Colonic mucosa (tissue), 4 donors: Measurements from ENCODE around the gene METTL25B. TPM values are rescaled to one million over a fixed set of nuclear protein-coding genes. Genes with fewer than 3 reads are reported as not detected.

Source experiments
- DNase-seq: peaks from one replicate; pipeline ENCODE4 v3.0.0-alpha.2; 2020
- H3K27ac ChIP-seq: fragments of 200-600 bp; one replicate; pipeline ENCODE4 v1.8.0; 2021
- H3K27me3 ChIP-seq: fragments of 200-600 bp; one replicate; pipeline ENCODE4 v1.8.0; 2021
- H3K36me3 ChIP-seq: fragments of 200-600 bp; one replicate; pipeline ENCODE4 v1.8.0; 2021
- H3K4me1 ChIP-seq: fragments of 200-600 bp; one replicate; pipeline ENCODE4 v1.8.0; 2021; ENCODE audit warnings: mild to moderate bottlenecking
- H3K4me3 ChIP-seq: fragments of 200-600 bp; one replicate; pipeline ENCODE4 v1.8.0; 2021
- H3K9ac ChIP-seq, 2 donors: one replicate each; pipeline ENCODE4 v1.7.0; 2013; ENCODE audit warnings: control low read depth in 2 of 2, low read depth in 2 of 2, low read length in 2 of 2
- H3K9me3 ChIP-seq: fragments of 200-600 bp; one replicate; pipeline ENCODE4 v1.8.0; 2021
- intact Hi-C: fragments of 100-400 bp; cut with DNase I; formaldehyde crosslinking; loops from one replicate; pipeline ENCODE4 v1.14.1; 2022
- total RNA-seq, 2 donors: library from RNA; stranded (reverse); fragmentation: NEBNext Ultra II Directional in 1 of 2; extraction: Animal tissue kit (Norgen Biotek cat#: 25700) in 1 of 2; gene quantifications; one replicate each; pipeline ENCODE4 v1.2.1, GENCODE V29; 2021
- TF ChIP-seq, protein P1 (sequence below): fragments of 200-600 bp; IDR thresholded peaks from one replicate; pipeline ENCODE4 v1.8.0; 2022; ENCODE audit warnings: antibody characterized with exemption, mild to moderate bottlenecking
- donor health status: healthy.
- donor health status: DM: no; HTN: no; CAD: no.
- donor health status: DM: no; HTN: no; CAD: no.

Gene METTL25B
- total RNA-seq, 2 donors from 2014 or later, result 31.3 to 51.9 TPM

DNA sequence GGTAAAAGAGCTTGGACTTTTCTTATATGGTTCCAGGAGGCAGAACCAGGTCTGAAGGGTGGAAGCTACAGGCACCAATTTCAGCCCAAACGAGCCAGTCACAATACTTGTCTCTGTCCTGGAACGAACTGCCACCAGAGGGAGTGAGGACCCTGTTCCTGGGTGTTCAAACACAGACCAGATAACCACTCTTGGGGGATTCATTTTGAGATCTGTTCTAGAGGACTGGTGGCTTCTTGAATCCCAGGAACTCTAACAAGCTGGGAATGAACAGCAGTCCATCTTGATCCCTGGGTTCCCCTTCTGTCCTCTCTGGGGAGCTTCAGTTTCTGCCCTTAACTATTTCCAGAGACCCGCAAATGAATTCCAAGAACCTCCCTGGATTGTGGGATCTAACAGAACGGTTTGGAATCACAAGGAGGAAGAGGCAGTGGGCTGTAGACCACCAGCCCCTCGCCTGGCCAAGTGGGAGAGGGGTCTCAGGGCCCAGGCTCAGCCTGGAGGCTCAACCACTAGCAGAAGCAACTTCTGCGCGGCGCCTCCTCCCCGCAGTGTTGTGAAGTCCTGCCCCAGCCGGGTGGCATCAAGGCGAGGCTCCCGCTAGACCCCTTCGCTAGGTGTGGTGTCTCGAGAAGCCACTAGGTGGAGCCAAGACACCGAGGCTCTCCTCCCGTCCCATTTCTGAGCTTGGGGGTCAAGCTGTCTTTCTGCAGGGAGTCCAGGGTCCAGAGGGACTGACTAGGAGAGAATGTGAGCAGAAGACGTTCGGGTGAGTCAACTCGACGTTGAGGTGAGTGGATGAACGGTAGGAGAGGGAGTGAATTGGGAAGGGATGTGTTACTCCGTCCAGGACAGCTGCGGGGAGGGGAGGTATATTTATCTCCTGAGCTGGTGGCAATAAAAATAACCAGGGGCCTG is 39.0 kb upstream of the METTL25B start:
- intact Hi-C loops, result loop anchor here (10.0 kb wide), 1 partner anchor 196 kb away; no protein-coding TSS in a partner anchor
- H3K4me3 ChIP-seq, result no peak overlapping the region

DNA sequence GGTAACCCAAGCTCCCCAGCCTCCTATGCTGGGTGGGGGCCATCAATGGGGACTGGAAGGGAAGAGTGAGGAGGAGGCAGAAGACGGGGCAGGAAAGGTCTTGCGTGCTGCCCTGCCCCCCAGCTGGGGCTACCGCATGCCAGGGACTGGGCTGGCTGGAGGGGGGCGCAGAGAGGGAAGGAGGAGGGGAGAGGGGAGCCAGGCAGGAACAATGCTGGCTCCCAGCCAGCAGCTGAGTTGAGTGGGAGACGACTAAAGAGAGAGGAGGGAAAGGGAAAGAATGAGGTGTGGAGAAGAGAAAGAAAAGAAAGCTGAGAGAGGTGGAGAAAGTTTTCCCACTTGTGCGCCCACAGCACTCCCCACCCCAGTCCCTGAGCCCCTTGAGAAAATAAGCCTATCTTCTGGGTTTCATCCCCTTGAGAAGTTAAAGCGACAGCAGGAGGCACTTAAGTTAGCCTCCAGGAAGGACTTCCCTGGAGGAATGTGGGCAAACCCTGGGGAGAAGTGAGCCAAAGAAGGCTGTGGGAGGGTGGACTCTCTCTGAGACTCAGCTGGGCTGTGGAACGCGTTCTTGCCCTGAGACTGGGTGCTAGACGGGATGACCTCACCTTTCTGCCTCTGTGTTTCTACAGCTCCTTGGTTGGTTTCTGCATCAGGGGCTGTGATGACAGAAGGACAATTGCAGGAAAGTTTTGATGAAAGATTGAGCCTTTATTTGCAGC is 38.2 kb upstream of the METTL25B start:
- no peaks in the 10 kb centered on the region for H3K27me3 ChIP-seq
- DNase-seq, result no peak
- intact Hi-C loops, result loop anchor here (2.0 to 10.0 kb wide), 2 partner anchors 35 to 195 kb away; no protein-coding TSS in a partner anchor
- TF ChIP-seq, protein P1, sequence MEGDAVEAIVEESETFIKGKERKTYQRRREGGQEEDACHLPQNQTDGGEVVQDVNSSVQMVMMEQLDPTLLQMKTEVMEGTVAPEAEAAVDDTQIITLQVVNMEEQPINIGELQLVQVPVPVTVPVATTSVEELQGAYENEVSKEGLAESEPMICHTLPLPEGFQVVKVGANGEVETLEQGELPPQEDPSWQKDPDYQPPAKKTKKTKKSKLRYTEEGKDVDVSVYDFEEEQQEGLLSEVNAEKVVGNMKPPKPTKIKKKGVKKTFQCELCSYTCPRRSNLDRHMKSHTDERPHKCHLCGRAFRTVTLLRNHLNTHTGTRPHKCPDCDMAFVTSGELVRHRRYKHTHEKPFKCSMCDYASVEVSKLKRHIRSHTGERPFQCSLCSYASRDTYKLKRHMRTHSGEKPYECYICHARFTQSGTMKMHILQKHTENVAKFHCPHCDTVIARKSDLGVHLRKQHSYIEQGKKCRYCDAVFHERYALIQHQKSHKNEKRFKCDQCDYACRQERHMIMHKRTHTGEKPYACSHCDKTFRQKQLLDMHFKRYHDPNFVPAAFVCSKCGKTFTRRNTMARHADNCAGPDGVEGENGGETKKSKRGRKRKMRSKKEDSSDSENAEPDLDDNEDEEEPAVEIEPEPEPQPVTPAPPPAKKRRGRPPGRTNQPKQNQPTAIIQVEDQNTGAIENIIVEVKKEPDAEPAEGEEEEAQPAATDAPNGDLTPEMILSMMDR, result no peak
- no peak overlapping the region for H3K9ac ChIP-seq
- H3K36me3 ChIP-seq, result no peaks in the 10 kb centered on the region
- H3K4me3 ChIP-seq, result no peak overlapping the region
- no peaks in the 10 kb centered on the region for H3K9me3 ChIP-seq
- peaks cover 7% of the 10 kb centered on the region for H3K4me1 ChIP-seq
- H3K27ac ChIP-seq, result no peak overlapping the region

More for the DNA sequence above, 39.0 kb upstream of the METTL25B start:
- H3K4me1 ChIP-seq, result peaks cover 7% of the 10 kb centered on the region
- peak; percentile 72 for DNase-seq
- no peak overlapping the region for H3K27ac ChIP-seq
- no peaks in the 10 kb centered on the region for H3K9me3 ChIP-seq
- TF ChIP-seq, protein P1, result peak; percentile 86
- no peaks in the 10 kb centered on the region for H3K27me3 ChIP-seq
- H3K9ac ChIP-seq, result no peak overlapping the region
- H3K36me3 ChIP-seq, result no peaks in the 10 kb centered on the region

- TF ChIP-seq, protein P1, result no peak
- peaks cover 7% of the 10 kb centered on the region for H3K4me1 ChIP-seq
- no peaks in the 10 kb centered on the region for H3K27me3 ChIP-seq
- H3K9me3 ChIP-seq, result no peaks in the 10 kb centered on the region
- no peak overlapping the region for H3K4me3 ChIP-seq
- no peak overlapping the region for H3K27ac ChIP-seq
- intact Hi-C loops, result loop anchor here (2.0 kb wide), 1 partner anchor 34 kb away; no protein-coding TSS in a partner anchor
- H3K36me3 ChIP-seq, result no peaks in the 10 kb centered on the region
- no peak overlapping the region for H3K9ac ChIP-seq
- DNase-seq, result no peak
Measured at GRCh38 chr1:156690675-156691036, 37.6 kb upstream of the METTL25B start.

GRCh38 chr1:156691191-156691590 is 37.1 kb upstream of the METTL25B start:
- no peaks in the 10 kb centered on the region for H3K9me3 ChIP-seq
- no peak overlapping the region for H3K27ac ChIP-seq
- H3K36me3 ChIP-seq, result no peaks in the 10 kb centered on the region
- H3K4me3 ChIP-seq, result no peak overlapping the region
- no peak for DNase-seq
- TF ChIP-seq, protein P1, result no peak
- H3K9ac ChIP-seq, result no peak overlapping the region
- no peaks in the 10 kb centered on the region for H3K27me3 ChIP-seq
- peaks cover 7% of the 10 kb centered on the region for H3K4me1 ChIP-seq
- intact Hi-C loops, result loop anchor here (2.0 kb wide), 1 partner anchor 34 kb away; no protein-coding TSS in a partner anchor

- intact Hi-C loops, result loop anchor here (2.0 kb wide), 1 partner anchor 33 kb away; no protein-coding TSS in a partner anchor
- peak overlapping the region in 1 of 2 donors; percentile 35 for H3K9ac ChIP-seq
Measured at GRCh38 chr1:156691665-156692440, 36.4 kb upstream of the METTL25B start.

More at GRCh38 chr1:156691665-156692440, 36.4 kb upstream of the METTL25B start:
- Histone ChIP-seq H3K27me3 (no peaks in the 10 kb centered on the region), H3K4me3 (no peak overlapping the region), H3K36me3 (no peaks in the 10 kb centered on the region), H3K27ac (no peak overlapping the region), H3K4me1 (peaks cover 7% of the 10 kb centered on the region), H3K9me3 (no peaks in the 10 kb centered on the region)
- DNase-seq, result no peak
- TF ChIP-seq, protein P1, result no peak
